NOMO-1 treated with dmso at 0.1 percent for 144 hours (cell line): Measurements from ENCODE around the gene HASPIN.

Source experiments
- DNase-seq: peaks from one replicate; lab custom pipeline; 2025; ENCODE audit not compliant: unreplicated experiment; lab: John Stamatoyannopoulos, UW

HASPIN gene

DNA sequence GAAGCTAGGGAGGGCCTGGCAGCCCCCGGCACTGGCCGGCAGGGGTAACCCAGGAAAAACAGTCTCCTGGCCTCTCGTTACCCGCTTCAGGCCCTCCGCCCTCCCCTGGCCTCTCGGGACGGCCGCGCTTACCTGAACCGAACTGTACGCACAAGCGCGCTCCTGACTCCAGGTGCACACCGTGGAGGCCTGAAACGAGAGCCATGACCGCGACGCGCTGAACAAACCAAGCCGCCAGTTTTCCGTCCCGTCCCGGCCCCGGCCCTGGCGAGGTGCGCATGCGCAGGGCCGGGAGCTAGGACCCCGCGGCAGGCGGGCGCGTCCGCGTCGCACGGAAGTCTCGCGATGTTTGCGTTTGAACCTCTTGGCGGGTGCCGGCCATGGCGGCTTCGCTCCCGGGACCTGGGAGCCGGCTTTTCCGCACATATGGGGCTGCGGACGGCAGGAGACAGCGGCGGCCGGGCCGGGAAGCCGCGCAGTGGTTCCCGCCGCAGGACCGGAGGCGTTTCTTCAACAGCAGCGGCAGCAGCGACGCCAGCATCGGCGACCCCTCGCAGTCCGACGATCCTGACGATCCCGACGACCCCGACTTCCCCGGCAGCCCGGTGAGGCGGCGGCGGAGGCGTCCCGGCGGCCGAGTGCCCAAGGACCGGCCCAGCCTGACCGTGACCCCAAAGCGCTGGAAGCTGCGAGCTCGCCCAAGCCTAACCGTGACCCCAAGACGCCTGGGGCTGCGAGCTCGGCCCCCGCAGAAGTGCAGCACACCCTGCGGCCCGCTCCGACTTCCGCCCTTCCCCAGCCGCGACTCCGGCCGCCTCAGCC lies at the start of gene HASPIN:
Gene HASPIN, plus strand, starts transcription at position 348 of the 822 bp plus-strand sequence. Its CDS starts 33 bp downstream, at position 381.
- DNase-seq, result peak; percentile 87

DNA sequence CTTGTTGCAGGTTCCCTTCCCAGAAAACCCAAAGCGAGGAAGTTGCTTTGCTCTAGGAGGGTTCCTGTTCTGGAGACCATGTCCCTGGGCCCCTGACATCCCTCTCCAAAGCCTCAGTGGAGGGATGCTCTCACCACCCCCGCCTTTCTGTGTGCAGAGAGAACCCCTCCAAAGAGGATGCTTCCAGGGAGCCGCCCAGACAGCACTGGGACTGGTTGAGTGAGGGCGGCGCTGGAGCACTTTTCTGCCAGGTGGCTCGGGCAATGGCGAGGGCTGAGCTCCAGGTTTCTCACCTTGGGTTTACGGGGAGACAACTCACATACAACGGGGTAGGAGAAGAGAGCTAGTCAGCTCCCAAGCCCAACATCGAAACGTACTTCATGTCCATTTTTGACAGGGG lies 47.8 kb upstream of the HASPIN start:
- DNase-seq, result no peak

DNA sequence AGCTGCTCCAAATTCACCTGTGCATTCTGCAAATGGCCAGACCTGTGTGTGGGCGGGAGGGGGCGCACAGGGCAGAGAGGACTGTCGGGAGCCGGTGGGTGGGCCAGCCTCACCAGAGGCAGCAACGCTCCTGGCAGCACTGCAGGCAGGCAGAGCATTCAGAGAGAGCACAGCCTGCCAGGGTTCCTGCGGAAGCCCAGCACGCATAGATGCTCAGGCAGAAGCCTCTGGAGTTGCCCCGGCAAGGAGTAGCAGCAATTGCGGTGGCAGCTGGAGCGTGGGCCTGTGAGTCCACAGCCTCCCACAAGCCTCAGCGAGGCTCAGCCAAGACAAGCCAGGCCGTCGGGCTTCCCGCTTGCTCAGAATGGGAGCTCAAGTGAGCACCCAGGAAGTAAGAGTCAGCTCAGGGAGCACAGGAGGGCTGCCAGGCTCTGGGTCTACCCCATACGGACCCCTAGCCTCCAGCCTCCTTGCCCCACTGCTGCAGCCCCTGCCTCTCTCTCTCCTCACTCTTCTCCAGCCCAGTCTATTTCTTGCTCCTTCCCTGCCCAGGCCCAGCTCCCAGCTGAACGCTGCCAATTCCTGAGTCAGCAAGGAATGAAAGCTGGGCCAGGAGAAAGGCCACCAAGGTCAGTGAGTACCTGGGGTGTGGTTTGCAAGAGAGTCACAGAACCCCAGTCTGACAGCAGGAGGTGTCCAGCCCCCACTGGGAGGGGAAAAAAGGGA lies 45.4 kb upstream of the HASPIN start:
- DNase-seq, result no peak

DNA sequence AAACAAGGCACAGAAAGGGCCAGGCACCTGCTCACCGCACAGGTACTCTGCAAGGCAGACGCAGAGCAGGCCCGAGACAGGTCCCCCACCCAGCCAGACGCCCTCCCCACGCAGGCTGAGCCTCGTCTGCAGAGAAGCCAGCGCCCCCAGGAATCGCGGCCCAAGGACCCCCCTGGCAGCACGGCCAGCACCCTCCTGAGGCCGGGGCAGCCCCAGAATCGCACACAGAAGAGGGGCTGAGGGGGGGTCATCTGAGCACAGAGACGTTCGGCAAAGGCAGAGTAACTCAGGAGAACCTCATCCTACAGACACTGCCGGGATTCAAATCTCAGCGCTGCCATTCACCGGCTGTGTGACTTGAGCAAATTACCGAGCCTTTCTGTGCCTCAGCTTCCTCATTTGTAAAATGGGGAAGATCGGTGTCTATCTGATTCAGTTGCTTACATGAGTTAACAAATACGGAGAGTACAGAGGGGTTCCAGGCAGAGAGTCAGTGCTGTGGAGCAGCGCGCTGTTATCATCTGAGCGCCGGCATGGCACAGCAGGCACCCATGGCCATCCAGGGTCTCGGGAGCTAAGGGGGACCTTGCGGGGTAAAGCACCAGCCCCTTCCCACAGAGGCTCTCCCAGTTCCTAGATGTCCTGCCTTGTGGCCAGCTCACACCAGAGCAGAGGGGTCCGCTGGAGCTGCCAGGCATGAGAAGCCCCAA lies 44.7 kb upstream of the HASPIN start:
- DNase-seq, result no peak

DNA sequence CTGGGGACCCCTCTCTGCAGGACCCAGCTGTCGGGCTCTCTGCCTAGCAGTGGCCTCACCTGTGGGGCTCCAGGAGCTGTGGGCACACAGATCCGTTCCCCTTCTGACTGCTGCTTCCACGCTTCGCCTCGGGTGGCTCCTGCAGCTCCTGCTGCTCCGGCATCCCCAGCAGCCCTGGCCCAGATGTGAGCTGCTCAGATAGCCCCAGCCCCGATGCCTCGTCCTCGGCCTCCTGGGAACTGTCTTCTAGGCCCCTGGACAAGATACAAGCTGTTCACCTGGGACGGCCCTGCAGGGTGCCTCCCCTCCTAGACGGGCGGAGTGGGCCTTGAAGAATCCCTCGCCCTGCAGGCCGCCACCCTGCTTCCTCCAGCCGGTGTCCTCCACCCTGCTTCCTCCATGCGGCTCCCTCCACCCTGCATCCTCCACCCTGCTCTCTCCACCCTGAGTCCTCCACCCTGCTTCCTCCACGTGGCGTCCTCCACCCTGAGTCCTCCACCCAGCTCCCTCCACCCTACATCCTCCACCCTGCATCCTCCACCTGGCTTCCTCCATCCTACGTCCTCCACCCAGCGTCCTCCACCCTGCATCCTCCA lies 44.1 kb upstream of the HASPIN start:
- DNase-seq, result no peak

GRCh38 chr17:3681057-3681456 lies 42.6 kb upstream of the HASPIN start:
- no peak for DNase-seq

DNA sequence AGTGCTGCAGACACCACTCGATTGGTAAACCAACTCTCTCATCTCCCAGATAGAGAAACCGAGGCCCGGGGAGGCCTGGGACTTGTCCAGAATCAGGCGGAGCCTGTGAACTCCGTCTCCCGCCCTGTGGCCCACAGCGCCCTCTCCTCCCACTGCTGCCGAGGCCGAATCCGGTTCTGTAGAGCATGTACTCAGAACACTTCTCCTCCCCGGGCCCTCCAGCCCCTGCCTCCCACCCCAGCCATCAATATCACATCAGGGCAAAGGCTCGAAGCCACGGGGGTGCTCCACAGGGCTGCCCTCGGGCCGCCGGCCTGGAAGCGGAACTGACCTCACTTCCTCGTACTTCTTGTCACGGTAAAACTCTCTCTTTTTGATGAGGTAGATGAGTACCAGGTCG lies 42.1 kb upstream of the HASPIN start:
- no peak for DNase-seq

DNA sequence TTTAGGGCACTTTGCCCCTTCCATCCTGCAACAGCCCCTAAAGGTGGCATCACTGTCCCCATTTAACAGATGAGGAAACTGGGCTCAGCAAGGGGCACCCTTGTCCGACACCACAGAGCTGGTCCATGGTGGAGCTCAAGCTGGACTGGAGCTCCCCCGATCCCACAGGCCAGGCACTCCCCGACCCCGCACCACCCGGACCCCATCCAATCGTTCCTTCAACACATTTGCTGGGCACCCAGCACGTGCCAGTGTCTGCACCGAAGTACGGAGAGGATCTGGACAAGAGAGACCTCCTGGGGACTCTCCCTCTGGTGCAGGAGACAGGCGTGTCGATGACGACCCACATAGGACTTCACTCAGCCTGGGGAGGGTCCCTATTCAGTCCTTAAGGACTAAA lies 41.7 kb upstream of the HASPIN start:
- DNase-seq, result no peak

DNA sequence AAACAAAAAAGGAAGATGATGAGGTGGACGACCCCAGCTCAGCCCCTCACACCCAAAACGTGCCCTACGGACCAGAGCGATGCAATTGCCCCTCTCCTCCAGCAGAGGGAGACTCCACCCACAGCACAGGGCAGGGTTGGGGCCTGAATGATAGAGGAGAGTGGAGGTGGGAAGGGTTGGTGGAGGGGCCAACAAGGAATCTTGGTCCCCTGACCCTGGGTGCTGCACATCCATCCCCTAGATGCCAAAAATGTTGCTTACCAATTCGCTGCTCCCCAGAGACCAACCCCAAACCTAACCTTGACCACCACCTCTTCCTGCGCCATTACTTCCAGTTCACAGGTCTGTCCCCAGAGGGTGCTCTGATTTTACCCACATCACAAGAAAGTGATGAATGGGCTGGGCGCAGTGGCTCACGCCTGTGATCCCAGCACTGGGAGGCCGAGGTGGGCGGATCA lies 40.6 kb upstream of the HASPIN start:
- no peak for DNase-seq

GRCh38 chr17:3685174-3685573 lies 38.5 kb upstream of the HASPIN start:
- no peak for DNase-seq

DNA sequence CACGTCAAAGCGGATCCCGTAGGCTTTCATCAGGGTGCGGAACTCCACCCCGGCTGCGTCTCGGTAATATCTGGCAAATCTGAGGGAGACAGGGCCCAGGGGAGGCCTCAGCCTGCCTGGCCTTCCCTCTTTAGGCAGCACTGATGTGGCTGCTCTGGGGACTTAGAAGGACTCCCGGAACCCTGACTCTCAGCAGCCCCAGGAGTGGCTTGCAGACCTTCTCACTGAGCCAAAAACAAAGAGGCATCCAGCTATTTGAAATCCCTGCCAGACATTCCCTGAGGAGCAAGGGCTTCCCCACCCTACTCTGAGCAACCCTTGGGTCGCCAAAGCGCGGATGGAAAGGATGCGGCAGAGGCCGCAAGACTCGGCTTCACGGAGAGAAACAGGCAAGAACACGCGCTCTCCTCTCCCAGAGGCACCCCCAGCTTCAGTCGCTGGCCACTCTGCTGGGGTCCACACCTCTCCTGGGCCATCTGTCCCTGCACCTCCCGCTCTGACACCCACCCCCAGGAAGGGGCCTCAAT lies 35.6 kb upstream of the HASPIN start:
- DNase-seq, result no peak

GRCh38 chr17:3688852-3689261 lies 34.8 kb upstream of the HASPIN start:
- no peak for DNase-seq

GRCh38 chr17:3689262-3690093 lies 34.2 kb upstream of the HASPIN start:
- no peak for DNase-seq

GRCh38 chr17:3690094-3690715 lies 33.5 kb upstream of the HASPIN start:
- DNase-seq, result no peak

DNA sequence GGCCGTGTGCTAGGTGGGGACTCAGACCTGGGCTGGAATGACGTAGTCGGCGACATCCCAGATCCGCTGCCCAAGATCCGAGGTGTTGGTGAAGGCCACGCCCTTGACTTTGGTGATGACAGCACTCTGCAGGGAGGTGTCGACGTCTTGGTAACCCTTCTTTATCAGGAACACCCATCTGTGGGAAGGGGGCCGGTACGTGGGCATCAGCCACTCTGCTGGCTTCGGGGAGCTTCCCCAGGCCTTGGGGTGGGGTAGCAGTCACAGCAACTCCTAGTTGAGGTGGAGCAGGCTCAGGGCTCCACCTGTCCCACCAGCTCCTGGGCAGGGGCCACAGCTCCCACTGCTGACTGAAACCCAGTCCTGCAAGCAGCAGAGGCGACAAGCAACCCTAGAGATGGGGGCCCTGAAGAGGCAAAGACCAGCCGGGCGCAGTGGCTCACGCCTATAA lies 32.1 kb upstream of the HASPIN start:
- DNase-seq, result no peak

GRCh38 chr17:3692346-3692745 lies 31.4 kb upstream of the HASPIN start:
- DNase-seq, result no peak

DNA sequence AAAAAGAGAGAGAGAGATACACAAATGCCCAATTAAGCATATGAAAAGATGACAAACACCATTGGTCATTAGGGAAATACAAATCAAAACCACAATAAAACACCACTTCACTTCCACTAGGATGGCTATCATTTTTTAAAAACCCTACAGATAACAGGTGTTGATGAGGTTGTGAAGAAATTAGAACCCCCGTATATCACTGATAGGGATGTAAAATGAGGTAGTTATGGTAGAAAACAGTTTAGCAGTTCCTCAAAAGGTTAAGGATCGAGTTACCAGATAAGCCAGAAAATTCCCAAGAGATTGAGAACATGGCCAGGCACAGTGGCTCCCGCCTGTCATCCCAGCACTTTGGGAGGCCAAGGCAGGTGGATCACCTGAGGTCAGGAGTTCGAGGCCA lies 30.6 kb upstream of the HASPIN start:
- no peak for DNase-seq

DNA sequence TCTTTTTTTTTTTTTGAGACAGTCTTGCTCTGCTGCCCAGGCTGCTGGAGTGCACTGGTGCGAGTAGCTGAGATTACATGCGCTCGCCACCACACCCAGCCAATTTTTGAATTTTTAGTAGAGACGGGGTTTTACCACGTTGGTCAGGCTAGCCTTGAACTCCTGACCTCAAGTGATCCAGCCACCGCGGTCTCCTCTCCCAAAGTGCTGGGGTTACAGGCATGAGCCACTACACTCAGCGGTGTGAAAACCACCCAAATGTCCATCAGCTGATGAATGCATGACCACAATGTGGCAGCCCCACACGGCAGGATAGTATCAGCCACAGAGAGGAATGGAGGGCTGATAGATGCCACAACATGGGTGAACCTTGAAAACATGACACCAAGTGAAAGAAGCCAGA lies 29.9 kb upstream of the HASPIN start:
- no peak for DNase-seq

DNA sequence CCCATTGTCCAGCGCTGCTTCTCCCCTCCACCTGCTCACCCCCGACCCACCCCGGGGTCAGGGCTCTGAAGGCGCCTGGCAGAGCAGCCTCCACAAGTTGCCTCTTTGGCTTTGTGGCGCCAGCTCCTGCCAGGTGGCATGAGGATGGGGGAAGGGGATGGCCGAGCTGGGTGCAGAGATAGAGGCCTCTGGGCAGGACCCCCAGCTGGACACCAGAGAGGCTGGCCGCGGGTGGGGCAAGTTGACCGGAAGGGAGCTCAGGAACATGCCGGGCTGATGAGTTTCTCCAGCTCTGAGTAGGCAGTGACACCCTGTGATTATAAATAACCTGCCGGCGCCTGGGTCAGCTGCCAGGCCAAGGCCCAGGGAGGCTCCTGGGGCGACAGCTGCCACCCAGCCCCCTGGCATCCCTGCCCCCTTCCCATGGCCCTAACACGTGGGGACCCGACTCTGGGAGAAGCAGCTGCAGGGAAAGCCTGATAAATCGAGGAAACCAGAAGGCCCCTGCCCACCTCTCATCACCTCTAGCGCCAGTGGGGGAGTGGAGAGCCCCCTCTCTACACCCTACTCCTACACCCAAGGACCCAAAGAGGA lies 28.5 kb upstream of the HASPIN start:
- no peak for DNase-seq
